ENCODE data around the gene TRAF4.
"Not testable (repeated sequence)": the region's sequence is repeated elsewhere in the genome, so short reads cannot be mapped to it uniquely, and the experiment has no call there.

Gene TRAF4

DNA sequence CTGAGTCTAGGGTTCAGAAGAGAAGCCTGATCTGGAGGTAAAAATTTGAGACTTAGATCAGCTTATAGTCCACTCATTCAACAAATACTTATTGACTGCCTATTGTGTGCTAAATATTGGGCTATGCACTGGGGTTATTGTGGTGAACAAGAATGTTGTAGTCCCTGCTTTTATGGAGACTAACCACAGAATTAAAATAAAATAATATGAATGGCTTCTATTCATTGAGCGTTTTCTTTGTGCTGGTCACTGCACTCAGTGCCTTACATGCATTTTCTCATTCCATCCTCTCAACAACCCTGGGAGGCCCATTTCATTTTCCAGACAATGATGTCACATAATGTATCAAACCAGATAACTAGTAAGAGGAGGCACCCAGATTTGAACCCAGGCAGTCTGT is 10.5 kb upstream of the TRAF4 start:
- DNase-seq (ENCODE audit: low spot score): no peak

DNA sequence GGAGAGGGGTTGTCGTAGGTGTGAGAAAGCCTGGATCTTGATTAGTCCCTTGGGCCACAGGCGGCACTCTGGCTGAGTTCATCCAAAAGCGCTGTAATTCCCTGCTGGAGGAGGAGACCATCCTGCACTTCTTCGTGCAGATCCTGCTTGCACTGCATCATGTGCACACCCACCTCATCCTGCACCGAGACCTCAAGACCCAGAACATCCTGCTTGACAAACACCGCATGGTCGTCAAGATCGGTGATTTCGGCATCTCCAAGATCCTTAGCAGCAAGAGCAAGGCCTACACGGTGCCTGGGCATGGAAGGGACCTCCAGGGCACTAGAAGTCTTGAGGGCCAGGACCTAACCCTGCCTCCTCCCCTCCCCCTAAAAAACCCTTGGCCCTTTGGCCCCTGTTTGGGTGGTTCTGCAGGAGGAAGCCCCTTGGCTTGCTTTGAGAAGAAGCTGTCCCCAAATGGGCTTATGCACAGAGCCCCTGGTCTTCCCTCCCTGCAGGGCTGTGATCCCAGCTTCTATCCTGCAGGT is 9.0 kb upstream of the TRAF4 start:
- no peak for DNase-seq (ENCODE audit: low spot score)

DNA sequence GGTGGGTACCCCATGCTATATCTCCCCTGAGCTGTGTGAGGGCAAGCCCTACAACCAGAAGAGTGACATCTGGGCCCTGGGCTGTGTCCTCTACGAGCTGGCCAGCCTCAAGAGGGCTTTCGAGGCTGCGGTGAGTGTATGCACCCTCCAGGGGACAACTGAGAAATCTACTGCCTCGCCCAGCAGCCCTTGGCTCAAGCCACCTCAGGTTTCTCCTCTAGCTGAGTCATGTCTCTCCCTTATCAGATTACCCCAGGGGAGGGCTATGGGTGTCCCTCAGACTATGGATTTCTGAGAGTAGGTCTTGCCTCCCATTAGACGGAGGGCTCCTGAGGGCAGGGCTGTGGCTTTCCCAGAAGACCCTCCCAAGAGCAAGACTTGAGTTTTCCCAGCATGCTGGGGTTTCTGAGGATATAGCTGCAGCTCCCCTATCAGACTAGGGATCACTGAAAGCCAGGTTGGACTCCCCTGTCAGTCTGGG is 8.5 kb upstream of the TRAF4 start:
- DNase-seq (ENCODE audit: low spot score): no peak

DNA sequence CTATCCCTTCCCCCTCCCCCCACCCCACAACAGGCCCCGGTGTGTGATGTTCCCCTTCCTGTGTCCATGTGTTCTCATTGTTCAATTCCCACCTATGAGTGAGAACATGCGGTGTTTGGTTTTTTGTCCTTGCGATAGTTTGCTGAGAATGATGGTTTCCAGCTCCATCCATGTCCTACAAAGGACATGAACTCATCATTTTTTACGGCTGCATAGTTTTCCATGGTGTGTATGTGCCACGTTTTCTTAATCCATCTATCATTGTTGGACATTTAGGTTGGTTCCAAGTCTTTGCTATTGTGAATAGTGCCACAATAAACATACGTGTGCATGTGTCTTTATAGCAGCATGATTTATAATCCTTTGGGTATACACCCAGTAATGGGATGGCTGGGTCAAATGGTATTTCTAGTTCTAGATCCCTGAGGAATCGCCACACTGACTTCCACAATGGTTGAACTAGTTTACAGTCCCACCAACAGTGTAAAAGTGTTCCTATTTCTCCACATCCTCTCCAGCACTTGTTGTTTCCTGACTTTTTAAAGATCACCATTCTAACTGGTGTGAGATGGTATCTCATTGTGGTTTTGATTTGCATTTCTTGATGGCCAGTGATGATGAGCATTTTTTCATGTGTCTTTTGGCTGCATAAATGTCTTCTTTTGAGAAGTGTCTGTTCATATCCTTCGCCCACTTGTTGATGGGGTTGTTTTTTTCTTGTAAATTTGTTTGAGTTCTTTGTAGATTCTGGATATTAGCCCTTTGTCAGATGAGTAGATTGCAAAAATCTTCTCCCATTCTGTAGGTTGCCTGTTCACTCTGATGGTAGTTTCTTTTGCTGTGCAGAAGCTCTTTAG is 7.7 kb upstream of the TRAF4 start:
- DNase-seq (ENCODE audit: low spot score): not testable (repeated sequence)

DNA sequence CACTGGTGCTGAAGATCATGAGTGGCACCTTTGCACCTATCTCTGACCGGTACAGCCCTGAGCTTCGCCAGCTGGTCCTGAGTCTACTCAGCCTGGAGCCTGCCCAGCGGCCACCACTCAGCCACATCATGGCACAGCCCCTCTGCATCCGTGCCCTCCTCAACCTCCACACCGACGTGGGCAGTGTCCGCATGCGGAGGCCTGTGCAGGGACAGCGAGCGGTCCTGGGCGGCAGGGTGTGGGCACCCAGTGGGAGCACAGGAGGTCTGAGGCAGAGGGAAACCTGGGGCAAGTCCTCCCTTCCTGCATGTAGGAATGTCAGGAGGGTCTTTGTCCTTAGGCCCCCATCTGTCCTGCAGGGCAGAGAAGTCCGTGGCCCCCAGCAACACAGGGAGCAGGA is 6.5 kb upstream of the TRAF4 start:
- DNase-seq (ENCODE audit: low spot score): no peak

DNA sequence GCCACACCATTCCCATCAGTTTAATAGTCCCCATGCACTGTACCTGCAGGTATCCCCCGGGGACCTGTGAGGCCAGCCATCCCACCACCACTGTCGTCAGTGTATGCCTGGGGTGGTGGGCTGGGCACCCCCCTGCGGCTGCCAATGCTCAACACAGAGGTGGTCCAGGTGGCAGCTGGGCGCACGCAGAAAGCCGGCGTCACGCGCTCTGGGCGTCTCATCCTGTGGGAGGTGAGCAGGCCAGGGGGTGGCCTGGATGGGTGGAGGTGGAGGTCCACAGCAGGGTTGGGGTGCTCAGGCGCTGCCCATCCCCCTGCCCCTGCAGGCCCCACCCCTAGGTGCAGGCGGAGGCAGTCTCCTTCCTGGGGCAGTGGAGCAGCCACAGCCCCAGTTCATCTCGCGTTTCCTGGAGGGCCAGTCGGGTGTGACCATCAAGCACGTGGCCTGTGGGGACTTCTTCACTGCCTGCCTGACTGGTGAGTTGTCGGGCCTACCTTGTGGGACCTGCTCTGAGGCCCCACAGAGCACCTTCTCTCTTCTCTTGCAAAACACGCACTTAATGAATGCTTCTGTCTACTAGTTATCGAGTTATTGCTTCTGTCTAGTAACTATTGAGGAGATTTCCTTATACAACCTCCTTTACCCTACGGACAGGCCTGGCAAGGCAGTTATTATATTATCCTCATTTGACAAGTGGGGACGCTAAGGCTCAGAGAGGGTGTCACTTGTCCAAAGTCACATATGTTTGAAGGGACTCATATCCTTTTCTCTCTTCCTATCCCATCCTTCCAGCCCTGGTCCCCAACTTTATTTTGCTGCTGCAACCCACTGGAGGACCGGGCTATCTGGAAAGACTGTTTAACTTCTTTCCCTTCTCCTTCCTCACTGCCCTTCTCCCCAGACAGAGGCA is 5.8 kb upstream of the TRAF4 start:
- no peak for DNase-seq (ENCODE audit: low spot score)

DNA sequence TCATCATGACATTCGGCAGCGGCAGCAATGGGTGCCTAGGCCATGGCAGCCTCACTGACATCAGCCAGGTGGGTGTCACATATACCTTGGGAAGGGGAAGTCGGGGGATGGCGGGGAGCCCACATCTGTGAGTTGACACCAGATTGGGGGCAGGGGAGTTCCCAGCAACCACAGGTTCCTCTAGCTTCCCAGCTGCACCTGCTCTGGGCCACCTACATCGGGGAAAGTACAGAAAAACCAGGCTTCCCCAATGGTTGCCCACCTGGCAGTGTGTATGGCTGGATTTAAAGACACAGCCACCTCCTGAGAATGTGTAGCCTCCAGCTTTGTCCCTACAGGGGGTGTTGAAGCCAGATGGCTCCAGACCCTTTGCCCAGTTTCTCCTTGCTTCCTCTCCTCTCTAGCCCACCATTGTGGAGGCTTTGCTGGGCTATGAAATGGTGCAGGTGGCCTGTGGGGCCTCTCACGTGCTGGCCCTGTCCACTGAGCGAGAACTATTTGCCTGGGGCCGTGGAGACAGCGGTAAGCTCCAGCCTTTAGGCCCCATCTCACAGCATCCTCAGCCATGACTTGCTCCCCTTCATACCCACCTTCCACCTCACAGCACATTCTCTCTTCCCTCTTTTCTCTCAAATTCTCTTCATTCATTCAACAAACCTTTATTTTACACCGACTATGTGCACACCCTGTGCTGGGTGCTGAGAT is 5.0 kb upstream of the TRAF4 start:
- no peak for DNase-seq (ENCODE audit: low spot score)

DNA sequence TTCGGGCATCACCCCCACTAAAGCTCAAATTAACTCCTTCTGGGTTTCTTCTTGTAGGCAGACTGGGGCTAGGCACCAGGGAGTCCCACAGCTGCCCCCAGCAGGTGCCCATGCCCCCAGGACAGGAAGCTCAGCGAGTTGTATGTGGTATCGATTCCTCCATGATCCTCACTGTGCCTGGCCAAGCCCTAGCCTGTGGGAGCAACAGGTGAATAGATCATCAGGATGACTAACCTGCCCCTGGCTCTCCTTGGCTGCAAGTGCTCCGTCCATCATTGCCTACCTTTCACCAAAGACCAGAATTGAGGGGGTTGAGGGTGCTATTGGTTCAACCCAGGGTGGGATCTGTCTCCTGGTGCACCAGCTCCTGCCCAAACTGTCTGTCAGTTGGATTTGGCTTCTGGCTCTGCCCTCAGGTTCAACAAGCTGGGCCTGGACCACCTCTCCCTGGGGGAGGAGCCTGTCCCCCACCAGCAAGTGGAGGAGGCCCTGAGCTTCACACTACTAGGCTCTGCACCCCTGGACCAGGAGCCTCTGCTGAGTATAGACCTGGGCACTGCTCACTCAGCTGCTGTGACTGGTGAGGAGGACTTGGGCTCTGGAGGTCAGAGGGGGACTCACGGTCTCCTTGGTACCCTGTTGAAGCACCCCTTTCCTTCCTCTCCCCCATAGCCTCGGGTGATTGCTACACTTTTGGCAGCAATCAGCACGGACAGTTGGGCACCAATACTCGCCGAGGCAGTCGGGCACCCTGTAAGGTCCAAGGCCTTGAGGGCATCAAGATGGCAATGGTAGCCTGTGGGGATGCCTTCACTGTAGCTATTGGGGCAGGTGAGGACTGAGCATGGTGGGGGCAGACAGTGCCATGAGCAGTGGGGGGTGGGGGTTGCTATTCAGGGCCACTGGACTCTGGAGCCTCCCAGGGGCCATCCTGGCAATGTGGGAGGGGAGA is 3.1 kb upstream of the TRAF4 start:
- DNase-seq (ENCODE audit: low spot score): no peak

DNA sequence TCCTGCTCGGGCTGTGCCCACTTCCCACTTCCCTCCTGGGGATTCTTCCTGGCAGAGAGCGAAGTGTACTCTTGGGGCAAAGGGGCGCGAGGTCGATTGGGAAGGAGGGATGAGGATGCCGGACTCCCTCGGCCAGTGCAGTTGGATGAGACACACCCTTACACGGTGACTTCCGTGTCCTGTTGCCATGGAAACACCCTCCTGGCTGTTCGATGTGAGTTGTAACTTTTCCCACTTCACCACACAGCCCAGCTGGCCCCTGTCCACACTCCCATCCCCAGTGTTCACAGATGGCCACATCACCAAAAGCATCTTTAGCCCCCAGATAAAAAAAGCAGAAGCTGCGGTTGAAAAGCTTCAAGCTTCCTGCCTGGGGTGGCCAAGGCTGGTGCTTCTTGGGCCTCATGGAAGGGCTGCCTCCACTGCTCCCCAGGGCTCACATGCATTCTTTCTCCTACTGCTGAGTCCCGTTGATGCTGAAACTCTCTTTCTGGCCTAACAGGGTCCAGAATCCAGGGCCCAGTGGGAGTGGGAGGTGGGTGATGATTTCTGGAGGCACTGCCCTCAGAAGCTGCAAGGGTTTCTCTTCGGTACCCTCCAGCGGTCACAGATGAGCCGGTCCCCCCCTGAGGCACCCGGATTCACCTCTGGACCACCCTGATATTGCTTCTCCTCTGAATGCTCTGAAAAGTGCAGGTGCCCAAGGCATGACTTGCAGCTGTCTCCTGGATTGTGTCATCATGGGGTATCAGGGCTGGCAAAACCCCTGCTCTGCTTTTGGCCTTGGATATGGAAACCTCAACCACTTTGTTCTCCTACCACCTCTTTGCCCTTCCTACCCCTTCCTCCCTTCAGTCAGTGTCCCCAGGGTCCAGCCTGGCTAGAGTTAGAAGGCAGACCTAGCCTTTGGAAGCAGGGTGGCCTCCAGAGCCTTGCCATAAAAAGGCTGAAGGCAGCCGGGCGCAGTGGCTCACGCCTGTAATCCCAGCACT is 2.2 kb upstream of the TRAF4 start:
- DNase-seq (ENCODE audit: low spot score): no peak

DNA sequence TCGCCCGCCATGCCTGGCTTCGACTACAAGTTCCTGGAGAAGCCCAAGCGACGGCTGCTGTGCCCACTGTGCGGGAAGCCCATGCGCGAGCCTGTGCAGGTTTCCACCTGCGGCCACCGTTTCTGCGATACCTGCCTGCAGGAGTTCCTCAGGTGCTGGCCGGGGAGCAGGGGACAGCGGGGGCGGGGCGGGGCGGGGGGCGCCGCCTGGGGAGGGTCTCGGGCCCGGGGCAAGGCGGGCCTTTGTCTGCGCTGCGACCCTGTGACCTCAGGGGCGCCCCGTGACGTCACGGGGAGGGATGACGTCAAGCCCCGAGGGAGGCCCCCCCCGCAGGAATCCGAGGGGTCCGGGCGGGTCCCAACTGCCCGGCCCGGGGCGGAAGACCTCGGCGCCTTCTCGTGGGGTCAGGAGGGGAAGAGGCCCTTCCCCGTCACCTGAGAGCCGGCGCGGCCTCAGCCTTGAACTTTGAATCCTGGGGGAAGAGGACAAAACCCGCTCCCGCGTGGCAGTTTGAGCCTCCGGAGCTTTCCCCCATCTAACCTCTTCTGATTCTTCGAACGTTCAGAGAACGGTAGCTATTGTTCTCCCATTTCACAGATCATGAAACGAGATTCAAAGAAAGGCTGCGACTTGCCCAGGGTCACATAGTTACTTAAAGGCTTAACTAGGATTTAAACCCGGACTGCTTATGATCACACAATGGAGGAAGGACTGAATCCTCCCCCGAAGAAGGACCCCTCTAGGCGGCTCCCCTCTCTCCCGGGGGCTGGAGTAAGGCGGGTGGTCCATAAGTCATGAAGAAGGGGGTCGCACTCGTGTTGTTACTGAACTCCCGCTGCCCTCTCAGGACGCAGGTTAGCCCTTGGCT is 527 bp downstream of the TRAF4 start:
- peak; percentile 80 for DNase-seq (ENCODE audit: low spot score)

DNA sequence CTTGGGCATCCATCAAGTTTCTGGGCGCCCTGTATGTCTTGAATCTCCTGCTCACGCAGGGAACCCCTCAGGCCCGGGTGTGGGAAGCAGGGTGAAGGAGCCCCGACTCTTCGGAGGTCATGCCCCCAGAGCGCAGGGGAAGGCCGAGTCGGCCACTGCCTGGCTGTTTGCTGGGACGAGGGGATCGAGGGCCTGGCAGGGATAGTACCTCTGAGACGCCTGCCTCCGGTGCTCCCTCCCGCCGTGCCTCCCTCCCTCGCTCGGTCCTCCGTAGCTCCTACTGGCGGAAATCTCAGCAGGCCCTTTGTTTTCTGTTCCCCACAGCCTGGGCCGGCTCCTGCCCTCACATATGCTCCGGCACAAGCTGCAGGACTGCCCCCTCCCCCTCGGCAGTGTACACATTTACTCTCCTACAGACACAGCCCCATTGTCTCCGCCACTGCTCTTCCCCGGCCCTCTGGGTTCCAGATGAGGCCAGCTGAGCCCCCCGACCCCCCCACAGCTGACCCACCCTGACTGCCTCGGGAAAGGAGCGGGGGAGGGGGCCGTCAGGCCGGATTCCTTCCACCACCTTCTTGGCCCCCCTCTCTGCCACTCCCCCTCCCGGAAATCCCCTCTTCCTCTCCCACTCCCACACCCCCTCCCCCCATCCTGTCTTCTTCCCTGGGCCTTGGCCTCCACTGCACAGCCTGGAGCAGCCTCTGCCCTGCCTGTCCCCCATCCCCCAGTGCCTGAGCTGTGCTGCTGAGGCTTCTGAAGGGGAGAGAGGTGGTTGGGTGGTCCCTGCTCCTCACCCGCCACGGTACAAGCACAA is 1.4 kb downstream of the TRAF4 start:
- peak; percentile 52 for DNase-seq (ENCODE audit: low spot score)

DNA sequence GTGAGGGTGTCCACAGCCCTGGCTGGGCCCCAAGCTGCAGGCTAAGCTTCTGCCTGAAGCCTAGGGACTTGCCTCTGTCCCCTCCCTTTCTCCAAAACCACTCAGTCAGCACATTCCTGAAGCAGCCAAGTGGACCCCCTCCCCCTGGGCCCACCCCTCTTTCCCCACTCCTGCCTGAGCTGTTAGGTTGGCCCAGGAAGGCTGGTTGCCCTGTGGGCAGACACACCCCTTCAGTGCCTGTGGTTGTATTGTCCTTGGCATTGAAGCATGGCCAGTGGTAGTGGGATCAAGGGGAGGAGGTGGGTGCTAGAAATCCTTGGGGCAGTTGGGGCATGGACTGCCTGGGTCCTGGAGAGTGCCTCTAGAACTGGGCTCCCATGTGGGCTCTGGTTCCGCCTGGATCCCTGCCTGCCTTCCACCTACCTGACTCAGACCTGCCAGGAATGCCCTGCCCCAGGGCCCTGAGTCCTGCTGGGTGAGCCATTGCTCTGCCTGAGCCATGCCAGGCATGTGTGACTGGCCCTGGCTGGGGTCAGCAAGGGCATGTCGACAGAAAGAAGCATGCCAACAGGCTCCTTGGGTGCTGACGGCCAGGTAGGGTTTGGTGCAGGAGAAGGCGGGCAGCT is 2.1 kb downstream of the TRAF4 start:
- DNase-seq (ENCODE audit: low spot score): peak; percentile 14

DNA sequence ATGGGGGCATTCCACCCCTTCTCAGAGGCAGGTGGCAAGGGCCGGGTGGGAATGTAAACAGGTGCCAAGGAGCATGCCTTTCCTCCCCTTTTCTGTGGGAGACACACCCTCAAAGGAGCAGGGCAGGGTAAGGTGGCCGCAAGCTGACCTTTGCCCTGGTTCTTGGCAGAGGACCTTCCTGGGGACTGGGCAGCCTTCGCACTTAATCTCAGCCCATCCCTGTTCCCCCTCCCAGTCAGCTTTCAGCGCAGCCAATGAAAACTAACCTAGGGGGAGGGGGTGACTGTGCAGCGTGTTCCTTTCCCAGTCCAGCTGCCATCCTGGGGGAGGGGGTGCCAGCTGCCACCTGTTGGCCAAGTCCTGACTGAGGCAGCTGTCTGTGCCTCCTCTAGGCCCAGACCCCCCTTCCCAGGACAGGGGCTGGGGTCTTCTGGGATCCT is 2.8 kb downstream of the TRAF4 start:
- DNase-seq (ENCODE audit: low spot score): no peak

DNA sequence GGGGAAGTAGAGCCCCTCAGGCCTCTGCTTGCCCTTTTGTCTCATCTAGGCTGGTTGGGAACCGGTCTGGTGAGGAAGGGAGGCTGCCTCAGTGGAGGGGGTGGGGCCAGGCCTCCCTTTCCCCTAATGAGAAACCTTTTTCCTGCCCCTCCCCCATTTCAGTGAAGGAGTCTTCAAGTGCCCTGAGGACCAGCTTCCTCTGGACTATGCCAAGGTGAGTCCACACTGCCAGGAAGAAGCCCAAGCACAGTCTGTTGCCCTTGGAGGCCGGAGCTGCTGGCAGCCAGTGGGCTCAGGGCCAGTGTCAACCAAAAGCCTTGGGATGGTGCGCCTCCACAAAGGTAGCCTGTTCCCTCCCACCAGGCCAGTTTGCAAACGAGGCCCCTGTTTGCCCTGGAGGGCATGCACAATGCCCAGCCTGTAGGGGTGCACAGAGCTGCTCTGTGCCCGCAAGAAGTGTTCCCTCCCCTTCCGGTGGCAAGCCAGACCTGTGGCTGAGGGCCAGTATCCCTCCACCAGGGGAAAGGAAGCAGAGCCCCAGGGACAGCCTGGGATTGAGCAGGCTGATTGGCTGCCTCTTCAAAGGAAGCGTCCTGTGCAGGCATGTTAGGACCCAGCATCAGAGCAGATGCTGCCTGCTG is 3.4 kb downstream of the TRAF4 start:
- no peak for DNase-seq (ENCODE audit: low spot score)

DNA sequence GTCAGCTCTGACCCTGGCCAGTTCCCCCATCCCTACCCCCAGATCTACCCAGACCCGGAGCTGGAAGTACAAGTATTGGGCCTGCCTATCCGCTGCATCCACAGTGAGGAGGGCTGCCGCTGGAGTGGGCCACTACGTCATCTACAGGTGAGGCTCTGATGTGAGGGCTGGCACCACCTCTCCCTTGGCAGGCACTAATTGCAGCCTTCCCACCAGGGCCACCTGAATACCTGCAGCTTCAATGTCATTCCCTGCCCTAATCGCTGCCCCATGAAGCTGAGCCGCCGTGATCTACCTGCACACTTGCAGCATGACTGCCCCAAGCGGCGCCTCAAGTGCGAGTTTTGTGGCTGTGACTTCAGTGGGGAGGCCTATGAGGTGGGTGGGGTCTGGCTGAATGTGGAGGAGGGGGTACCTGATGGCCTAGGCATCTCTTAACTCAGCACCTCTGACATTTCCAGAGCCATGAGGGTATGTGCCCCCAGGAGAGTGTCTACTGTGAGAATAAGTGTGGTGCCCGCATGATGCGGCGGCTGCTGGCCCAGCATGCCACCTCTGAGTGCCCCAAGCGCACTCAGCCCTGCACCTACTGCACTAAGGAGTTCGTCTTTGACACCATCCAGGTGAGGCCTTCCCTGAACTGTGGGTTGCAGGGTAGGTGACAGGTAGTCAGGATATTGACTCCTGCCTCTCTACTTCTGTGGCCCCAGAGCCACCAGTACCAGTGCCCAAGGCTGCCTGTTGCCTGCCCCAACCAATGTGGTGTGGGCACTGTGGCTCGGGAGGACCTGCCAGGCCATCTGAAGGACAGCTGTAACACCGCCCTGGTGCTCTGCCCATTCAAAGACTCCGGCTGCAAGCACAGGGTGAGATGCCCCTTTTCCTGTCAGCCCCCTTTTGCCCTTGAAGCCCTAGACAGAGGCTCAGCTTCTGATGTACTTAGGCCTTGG is 4.3 kb downstream of the TRAF4 start:
- no peak for DNase-seq (ENCODE audit: low spot score)
